Measurements from ENCODE around the gene LYPLA2.
"Not testable (repeated sequence)": the region's sequence is repeated elsewhere in the genome, so short reads cannot be mapped to it uniquely, and the experiment has no call there.

- not testable (repeated sequence) for TF ChIP-seq CTCF, POLR2A (IDR thresholded peaks at IDR 0.05)
Observed at GRCh38 chr1:23826590-23826989, 35.6 kb downstream of the LYPLA2 start.

Data from thyroid gland (tissue), 4 donors.